ENCODE measurements around the gene ZNF48. TPM values are rescaled to one million over a fixed set of nuclear protein-coding genes. Genes with fewer than 3 reads are reported as not detected.

ZNF48 gene
- total RNA-seq, 1 experiment from 2014 or later: 57.3 TPM

GRCh38 chr16:30445149-30445407 is 49.9 kb downstream of the ZNF48 start:
- Histone ChIP-seq H3T11ph (ENCODE audit: low read length) (no peak overlapping the region), H3K79me2 (ENCODE audit: insufficient read depth, low read length) (no peaks in the 10 kb centered on the region; the same call in 1 of the 2 replicates), H3K9ac (ENCODE audit: extremely low read depth, insufficient read length, low read length) (peak overlapping the region; percentile 37), H3K4me1 (ENCODE audit: insufficient read depth, low read length) (peaks cover 3% of the 10 kb centered on the region; the same call in 1 of the 2 replicates), H3K23me2 (ENCODE audit: insufficient read length, low read depth, low read length, poor library complexity, severe bottlenecking) (peaks cover 5% of the 10 kb centered on the region), H2BK20ac (ENCODE audit: low read depth, low read length, poor library complexity, severe bottlenecking) (no peak overlapping the region), H2BK15ac (ENCODE audit: low read depth, low read length) (no peak overlapping the region), H3K79me1 (ENCODE audit: insufficient read depth, low read depth, low read length, poor library complexity, severe bottlenecking) (no peaks in the 10 kb centered on the region), H3K9me3 (ENCODE audit: control insufficient read depth, low read depth, low read length) (no peaks in the 10 kb centered on the region), H3K18ac (ENCODE audit: insufficient read length, low read depth, low read length) (no peak overlapping the region), H2AK5ac (ENCODE audit: insufficient read length, low read length) (no peak overlapping the region), H4K91ac (ENCODE audit: insufficient read length, low read depth, low read length) (no peak overlapping the region), H3K27me3 (ENCODE audit: insufficient read depth, low read length) (no peaks in the 10 kb centered on the region), H3K27ac (ENCODE audit: insufficient read length, low read depth, low read length) (no peak overlapping the region), H3K14ac (ENCODE audit: insufficient read depth, low read length) (no peak overlapping the region), H3K4ac (ENCODE audit: low read depth, low read length) (no peak overlapping the region), H4K5ac (ENCODE audit: insufficient read length, low read depth, low read length) (no peak overlapping the region), H2BK120ac (ENCODE audit: low read depth, low read length, poor library complexity, severe bottlenecking) (no peak overlapping the region), H3K4me2 (ENCODE audit: insufficient read depth, insufficient read length, low read length) (peak overlapping the region; percentile 68), H2AFZ (ENCODE audit: low read length) (no peak overlapping the region), H2BK12ac (ENCODE audit: insufficient read length, low read depth, low read length) (no peak overlapping the region), H3K56ac (ENCODE audit: insufficient read length, low read depth, low read length) (no peak overlapping the region), H3K23ac (ENCODE audit: insufficient read length, low read depth, low read length) (no peak overlapping the region), H4K8ac (replicated peaks; ENCODE audit: insufficient read length, low read depth, low read length) (no peak overlapping the region), H2BK5ac (ENCODE audit: insufficient read length, low read length) (no peak overlapping the region), H4K20me1 (ENCODE audit: control insufficient read depth, insufficient read depth, insufficient read length) (no peaks in the 10 kb centered on the region)
- peaks cover 15 to 27% (median 23%) of the 10 kb centered on the region in 3 experiments for H3K36me3 Mint-ChIP-seq (ENCODE audit: insufficient read depth in 1 of 3, low read depth in 3 of 3)
- H3K4me3 Mint-ChIP-seq: peak overlapping the region; percentile 84 to 89
- peaks cover 14 to 18% of the 10 kb centered on the region in 2 experiments for H3K4me1 Mint-ChIP-seq
- no peak for DNase-seq
- TF ChIP-seq CTCF (conservative IDR thresholded peaks at IDR 0.05): no peak
- H3K27me3 Mint-ChIP-seq (ENCODE audit: low read depth): peaks cover 21% of the 10 kb centered on the region
- peaks cover 6 to 10% of the 10 kb centered on the region in 2 experiments; a peak in 3 of 5 replicates for H3K9me3 Mint-ChIP-seq
- no CpG with 5 or more reads among the region's 11 CpGs for WGBS (ENCODE audit: extremely low coverage, insufficient read length, low lambda C conversion rate)
- no peak overlapping the region; a peak in 1 of 7 replicates for H3K27ac Mint-ChIP-seq
